ENCODE data around the gene PITRM1. TPM values are rescaled to one million over a fixed set of nuclear protein-coding genes. Genes with fewer than 3 reads are reported as not detected.
"Not testable (repeated sequence)": the region's sequence is repeated elsewhere in the genome, so short reads cannot be mapped to it uniquely, and the experiment has no call there.

PITRM1 gene
- total RNA-seq, 1 experiment from 2014 or later, result 70.4 TPM

- CTCF ChIA-PET, result interaction anchor here (0.5 to 0.7 kb wide), 2 partner anchors 10 to 978 kb away, joined by 3 to 4 read pairs; no protein-coding TSS in a partner anchor
- Mint-ChIP-seq H3K27me3 (ENCODE audit: unreplicated experiment) (peaks cover 25% of the 10 kb centered on the region), H3K4me3 (ENCODE audit: low read depth, unreplicated experiment) (peak overlapping the region; percentile 71), H3K36me3 (ENCODE audit: insufficient read depth, unreplicated experiment) (peaks cover 42% of the 10 kb centered on the region), H3K4me1 (ENCODE audit: low read depth, unreplicated experiment) (peaks cover 9% of the 10 kb centered on the region), H3K9me3 (ENCODE audit: low read depth, unreplicated experiment) (no peaks in the 10 kb centered on the region), H3K27ac (ENCODE audit: unreplicated experiment) (peak overlapping the region; percentile 52)
- no TSS peak for BruUV-seq (replicated peaks)
- DNase-seq, result peak; percentile 97
- TF ChIP-seq CTCF (IDR thresholded peaks at IDR 0.05; ENCODE audit: unreplicated experiment), result no peak
- intact Hi-C loops (cut with micrococcal nuclease; ENCODE audit: unreplicated experiment), result no loop called here
Observed at GRCh38 chr10:3173171-3173878, 743 bp upstream of the PITRM1 start.

- Mint-ChIP-seq H3K4me1 (ENCODE audit: low read depth, unreplicated experiment) (peaks cover 9% of the 10 kb centered on the region), H3K9me3 (ENCODE audit: low read depth, unreplicated experiment) (no peaks in the 10 kb centered on the region), H3K36me3 (ENCODE audit: insufficient read depth, unreplicated experiment) (peaks cover 47% of the 10 kb centered on the region), H3K27ac (ENCODE audit: unreplicated experiment) (no peak overlapping the region), H3K27me3 (ENCODE audit: unreplicated experiment) (peaks cover 13% of the 10 kb centered on the region), H3K4me3 (ENCODE audit: low read depth, unreplicated experiment) (peak overlapping the region; percentile 71)
- no TSS peak for BruUV-seq (replicated peaks)
- no peak for DNase-seq
- CTCF ChIA-PET, result no interaction called here
- TF ChIP-seq CTCF (IDR thresholded peaks at IDR 0.05; ENCODE audit: unreplicated experiment), result no peak
- intact Hi-C loops (cut with micrococcal nuclease; ENCODE audit: unreplicated experiment), result no loop called here
Observed at GRCh38 chr10:3172081-3172445, 519 bp downstream of the PITRM1 start.

GRCh38 chr10:3171488-3171887, 1.1 kb downstream of the PITRM1 start:
- H3K27me3 Mint-ChIP-seq (ENCODE audit: unreplicated experiment), result peaks cover 13% of the 10 kb centered on the region
- H3K4me3 Mint-ChIP-seq (ENCODE audit: low read depth, unreplicated experiment), result peak overlapping the region; percentile 71

GRCh38 chr10:3169673-3170072, 2.9 kb downstream of the PITRM1 start:
- no peaks in the 10 kb centered on the region for H3K9me3 Mint-ChIP-seq (ENCODE audit: low read depth, unreplicated experiment)
- no peak for TF ChIP-seq CTCF (IDR thresholded peaks at IDR 0.05; ENCODE audit: unreplicated experiment)
- H3K4me1 Mint-ChIP-seq (ENCODE audit: low read depth, unreplicated experiment), result peaks cover 9% of the 10 kb centered on the region
- no peak overlapping the region for H3K27ac Mint-ChIP-seq (ENCODE audit: unreplicated experiment)
- DNase-seq, result no peak
- H3K36me3 Mint-ChIP-seq (ENCODE audit: insufficient read depth, unreplicated experiment), result peaks cover 63% of the 10 kb centered on the region
- H3K27me3 Mint-ChIP-seq (ENCODE audit: unreplicated experiment), result no peaks in the 10 kb centered on the region
- no peak overlapping the region for H3K4me3 Mint-ChIP-seq (ENCODE audit: low read depth, unreplicated experiment)
- intact Hi-C loops (cut with micrococcal nuclease; ENCODE audit: unreplicated experiment), result no loop called here
- BruUV-seq (replicated peaks), result no TSS peak
- CTCF ChIA-PET, result no interaction called here

More at GRCh38 chr10:3171488-3171887, 1.1 kb downstream of the PITRM1 start:
- H3K36me3 Mint-ChIP-seq (ENCODE audit: insufficient read depth, unreplicated experiment), result peaks cover 53% of the 10 kb centered on the region
- CTCF ChIA-PET; BruUV-seq (replicated peaks); intact Hi-C loops (cut with micrococcal nuclease; ENCODE audit: unreplicated experiment); H3K4me1 Mint-ChIP-seq (ENCODE audit: low read depth, unreplicated experiment); DNase-seq; H3K9me3 Mint-ChIP-seq (ENCODE audit: low read depth, unreplicated experiment); H3K27ac Mint-ChIP-seq (ENCODE audit: unreplicated experiment): not testable (repeated sequence)

- Mint-ChIP-seq H3K4me3 (ENCODE audit: low read depth, unreplicated experiment) (no peak overlapping the region), H3K27me3 (ENCODE audit: unreplicated experiment) (no peaks in the 10 kb centered on the region), H3K4me1 (ENCODE audit: low read depth, unreplicated experiment) (peaks cover 9% of the 10 kb centered on the region), H3K27ac (ENCODE audit: unreplicated experiment) (no peak overlapping the region), H3K9me3 (ENCODE audit: low read depth, unreplicated experiment) (no peaks in the 10 kb centered on the region), H3K36me3 (ENCODE audit: insufficient read depth, unreplicated experiment) (peaks cover 67% of the 10 kb centered on the region)
- no peak for TF ChIP-seq CTCF (IDR thresholded peaks at IDR 0.05; ENCODE audit: unreplicated experiment)
- DNase-seq, result no peak
- CTCF ChIA-PET, result no interaction called here
- intact Hi-C loops (cut with micrococcal nuclease; ENCODE audit: unreplicated experiment), result no loop called here
- no TSS peak for BruUV-seq (replicated peaks)
Observed at GRCh38 chr10:3169271-3169670, 3.3 kb downstream of the PITRM1 start.

All from Calu3 (cell line).